ENCODE results near the gene KRTAP4-11.

GRCh38 chr17:41140360-41141131 is 22.4 kb upstream of the KRTAP4-11 start, which contains the start of gene KRTAP4-6:
- TF ChIP-seq, protein P1, sequence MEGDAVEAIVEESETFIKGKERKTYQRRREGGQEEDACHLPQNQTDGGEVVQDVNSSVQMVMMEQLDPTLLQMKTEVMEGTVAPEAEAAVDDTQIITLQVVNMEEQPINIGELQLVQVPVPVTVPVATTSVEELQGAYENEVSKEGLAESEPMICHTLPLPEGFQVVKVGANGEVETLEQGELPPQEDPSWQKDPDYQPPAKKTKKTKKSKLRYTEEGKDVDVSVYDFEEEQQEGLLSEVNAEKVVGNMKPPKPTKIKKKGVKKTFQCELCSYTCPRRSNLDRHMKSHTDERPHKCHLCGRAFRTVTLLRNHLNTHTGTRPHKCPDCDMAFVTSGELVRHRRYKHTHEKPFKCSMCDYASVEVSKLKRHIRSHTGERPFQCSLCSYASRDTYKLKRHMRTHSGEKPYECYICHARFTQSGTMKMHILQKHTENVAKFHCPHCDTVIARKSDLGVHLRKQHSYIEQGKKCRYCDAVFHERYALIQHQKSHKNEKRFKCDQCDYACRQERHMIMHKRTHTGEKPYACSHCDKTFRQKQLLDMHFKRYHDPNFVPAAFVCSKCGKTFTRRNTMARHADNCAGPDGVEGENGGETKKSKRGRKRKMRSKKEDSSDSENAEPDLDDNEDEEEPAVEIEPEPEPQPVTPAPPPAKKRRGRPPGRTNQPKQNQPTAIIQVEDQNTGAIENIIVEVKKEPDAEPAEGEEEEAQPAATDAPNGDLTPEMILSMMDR (tag by site-specific recombination; IDR thresholded peaks at IDR 0.05) = no peak
- TF ChIP-seq ZNF701 (tag by site-specific recombination; IDR thresholded peaks at IDR 0.05) (no peak), PRDM10 (tag by site-specific recombination; IDR thresholded peaks at IDR 0.05) (no peak), KLF16 (tag by site-specific recombination; IDR thresholded peaks at IDR 0.05) (no peak), ZNF239 (tag by site-specific recombination; IDR thresholded peaks at IDR 0.05) (no peak), ZNF645 (tag by site-specific recombination; IDR thresholded peaks at IDR 0.05) (no peak), SALL2 (tag by site-specific recombination; IDR thresholded peaks at IDR 0.05; ENCODE audit: borderline replicate concordance) (no peak), ZNF10 (tag by site-specific recombination; IDR thresholded peaks at IDR 0.05) (no peak), ZNF138 (tag by site-specific recombination; IDR thresholded peaks at IDR 0.05; ENCODE audit: borderline replicate concordance) (no peak), ZNF335 (tag by site-specific recombination; conservative IDR thresholded peaks at IDR 0.05) (no peak), ZNF530 (tag by site-specific recombination; IDR thresholded peaks at IDR 0.05; ENCODE audit: low read depth) (no peak), ZNF791 (tag by site-specific recombination; IDR thresholded peaks at IDR 0.05) (no peak)
- TF ChIP-seq, protein P2, sequence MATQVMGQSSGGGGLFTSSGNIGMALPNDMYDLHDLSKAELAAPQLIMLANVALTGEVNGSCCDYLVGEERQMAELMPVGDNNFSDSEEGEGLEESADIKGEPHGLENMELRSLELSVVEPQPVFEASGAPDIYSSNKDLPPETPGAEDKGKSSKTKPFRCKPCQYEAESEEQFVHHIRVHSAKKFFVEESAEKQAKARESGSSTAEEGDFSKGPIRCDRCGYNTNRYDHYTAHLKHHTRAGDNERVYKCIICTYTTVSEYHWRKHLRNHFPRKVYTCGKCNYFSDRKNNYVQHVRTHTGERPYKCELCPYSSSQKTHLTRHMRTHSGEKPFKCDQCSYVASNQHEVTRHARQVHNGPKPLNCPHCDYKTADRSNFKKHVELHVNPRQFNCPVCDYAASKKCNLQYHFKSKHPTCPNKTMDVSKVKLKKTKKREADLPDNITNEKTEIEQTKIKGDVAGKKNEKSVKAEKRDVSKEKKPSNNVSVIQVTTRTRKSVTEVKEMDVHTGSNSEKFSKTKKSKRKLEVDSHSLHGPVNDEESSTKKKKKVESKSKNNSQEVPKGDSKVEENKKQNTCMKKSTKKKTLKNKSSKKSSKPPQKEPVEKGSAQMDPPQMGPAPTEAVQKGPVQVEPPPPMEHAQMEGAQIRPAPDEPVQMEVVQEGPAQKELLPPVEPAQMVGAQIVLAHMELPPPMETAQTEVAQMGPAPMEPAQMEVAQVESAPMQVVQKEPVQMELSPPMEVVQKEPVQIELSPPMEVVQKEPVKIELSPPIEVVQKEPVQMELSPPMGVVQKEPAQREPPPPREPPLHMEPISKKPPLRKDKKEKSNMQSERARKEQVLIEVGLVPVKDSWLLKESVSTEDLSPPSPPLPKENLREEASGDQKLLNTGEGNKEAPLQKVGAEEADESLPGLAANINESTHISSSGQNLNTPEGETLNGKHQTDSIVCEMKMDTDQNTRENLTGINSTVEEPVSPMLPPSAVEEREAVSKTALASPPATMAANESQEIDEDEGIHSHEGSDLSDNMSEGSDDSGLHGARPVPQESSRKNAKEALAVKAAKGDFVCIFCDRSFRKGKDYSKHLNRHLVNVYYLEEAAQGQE (tag by site-specific recombination; IDR thresholded peaks at IDR 0.05) = no peak

Data from HEK293 (cell line).